Activated CD4-positive, alpha-beta T cell treated with anti-CD3 and anti-CD28 coated beads, Interleukin-2, amount 50 U/mL, for 1 hour (primary cell): ENCODE data around the gene EIF4G3.
"Not testable (repeated sequence)": the region's sequence is repeated elsewhere in the genome, so short reads cannot be mapped to it uniquely, and the experiment has no call there.

ENCODE experiments used
- DNase-seq: peaks from one replicate; pipeline ENCODE4 v3.0.0-alpha.2; 2020

The EIF4G3 gene

DNA sequence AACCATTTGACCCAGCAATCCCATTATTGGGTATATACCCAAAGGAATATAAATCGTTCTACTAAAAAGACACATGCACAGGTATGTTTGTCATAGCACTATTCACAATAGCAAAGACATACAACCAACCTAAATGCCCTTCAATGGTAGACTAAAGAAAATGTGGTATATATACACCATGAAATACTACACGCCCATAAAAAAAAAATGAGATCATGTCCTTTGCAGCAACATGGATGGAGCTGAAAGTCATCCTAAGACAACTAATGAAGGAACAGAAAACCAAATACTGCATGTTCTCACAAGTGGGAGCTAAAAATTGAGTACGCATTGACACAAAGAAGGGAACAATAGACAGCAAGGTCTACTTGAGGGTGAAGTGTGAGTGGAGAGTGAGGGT is 72.0 kb downstream of the EIF4G3 start:
- no peak for DNase-seq

DNA sequence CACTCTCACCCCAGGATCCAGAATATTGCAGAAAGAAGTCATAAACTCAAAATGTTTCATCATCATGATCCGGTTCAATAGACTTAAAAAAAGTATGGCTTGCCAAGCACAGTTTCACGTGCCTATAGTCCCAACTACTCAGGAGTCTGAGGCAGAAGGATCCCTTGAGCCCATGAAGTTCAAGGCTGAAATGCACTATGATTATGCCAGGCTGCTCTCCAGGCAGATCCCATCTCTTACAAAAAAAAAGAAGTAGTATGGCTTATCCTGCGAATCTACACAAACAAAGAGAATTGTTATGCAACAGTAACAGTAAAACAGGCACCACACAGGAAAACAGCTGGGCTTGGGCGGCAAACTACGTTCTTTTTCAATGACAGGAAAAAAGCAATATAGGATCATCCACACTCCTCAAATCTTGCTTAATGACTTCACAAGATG is 76.2 kb downstream of the EIF4G3 start:
- DNase-seq = no peak

DNA sequence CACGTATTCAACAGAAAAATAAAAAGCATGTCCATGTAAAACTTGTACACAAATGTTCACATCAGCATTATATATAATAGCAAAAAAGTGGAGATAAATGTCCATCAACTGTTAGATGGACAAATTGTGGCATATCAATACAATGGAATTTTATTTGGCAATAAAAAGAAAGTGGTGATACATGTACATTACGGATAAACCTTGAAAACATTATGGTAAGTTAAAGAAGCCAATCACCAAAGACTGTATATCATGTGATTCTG is 76.9 kb downstream of the EIF4G3 start:
- no peak for DNase-seq

DNA sequence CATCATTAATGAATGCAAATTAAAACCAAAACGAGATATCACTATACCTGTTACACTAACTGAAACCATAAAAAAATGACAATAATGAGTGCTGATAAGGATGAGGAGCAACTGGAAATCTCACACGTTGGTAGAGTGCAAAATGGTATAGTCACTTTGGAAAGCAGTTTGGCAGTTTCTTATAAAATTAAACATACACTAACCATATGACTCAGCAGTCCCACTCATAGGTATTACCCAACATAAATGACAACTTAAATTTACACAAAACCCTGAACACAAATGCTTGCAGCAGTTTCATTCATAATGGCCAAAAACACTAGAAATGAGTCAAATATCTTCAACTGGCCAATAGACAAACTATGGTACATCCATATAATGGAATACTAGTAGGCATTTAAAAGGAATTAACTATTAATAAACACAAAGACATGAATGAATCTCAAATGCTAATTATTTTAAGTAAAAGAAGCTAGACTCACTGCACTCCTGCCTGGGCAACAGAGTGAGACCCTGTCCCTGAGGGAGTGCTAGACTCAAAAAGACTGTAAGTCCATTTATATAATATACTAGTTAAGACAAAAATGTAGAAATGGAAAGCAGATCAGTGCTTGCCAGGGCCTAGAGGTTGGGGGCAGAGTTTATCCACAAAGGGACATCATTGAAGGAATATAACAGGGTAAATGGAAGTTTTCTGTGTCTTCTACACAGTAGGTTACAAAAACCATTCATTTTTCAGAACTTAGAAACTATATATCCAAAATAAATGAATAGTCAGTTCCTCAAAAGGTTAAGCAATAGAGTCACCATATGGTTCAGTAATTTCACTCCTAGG is 77.4 kb downstream of the EIF4G3 start:
- no peak for DNase-seq

DNA sequence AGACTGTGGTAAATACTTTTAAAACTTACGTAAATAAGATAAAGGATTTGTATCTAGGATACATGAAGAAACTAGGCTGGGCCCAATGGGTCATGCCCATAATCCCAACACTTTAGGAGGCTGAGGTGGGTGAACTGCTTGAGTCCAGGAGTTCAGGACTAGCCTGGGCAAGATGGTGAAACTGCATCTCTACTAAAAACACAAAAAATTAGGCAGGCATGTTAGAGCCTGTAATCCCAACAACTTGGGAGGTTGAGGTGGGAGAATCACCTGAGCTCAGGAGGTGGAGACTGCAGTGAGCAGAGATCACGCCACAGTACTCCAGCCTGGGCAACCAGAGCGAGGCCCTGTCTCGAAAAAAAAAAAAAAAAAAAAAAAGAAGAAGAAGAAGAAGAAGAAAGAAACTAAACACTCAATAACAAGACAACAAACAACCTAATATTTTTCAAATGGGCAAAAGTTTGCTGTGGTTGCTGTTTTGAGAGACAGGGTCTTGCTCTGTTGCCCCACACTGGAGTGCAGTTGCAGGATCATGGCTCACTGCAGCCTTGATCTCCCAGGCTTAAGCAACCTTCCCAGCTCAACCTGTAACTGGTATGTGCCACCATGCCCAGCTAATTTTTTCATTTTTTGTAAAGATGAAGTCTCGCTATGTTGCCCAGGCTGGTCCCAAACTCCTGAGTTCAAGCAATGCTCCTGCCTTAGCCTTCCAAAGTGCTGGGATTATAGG is 78.3 kb downstream of the EIF4G3 start:
- no peak for DNase-seq

DNA sequence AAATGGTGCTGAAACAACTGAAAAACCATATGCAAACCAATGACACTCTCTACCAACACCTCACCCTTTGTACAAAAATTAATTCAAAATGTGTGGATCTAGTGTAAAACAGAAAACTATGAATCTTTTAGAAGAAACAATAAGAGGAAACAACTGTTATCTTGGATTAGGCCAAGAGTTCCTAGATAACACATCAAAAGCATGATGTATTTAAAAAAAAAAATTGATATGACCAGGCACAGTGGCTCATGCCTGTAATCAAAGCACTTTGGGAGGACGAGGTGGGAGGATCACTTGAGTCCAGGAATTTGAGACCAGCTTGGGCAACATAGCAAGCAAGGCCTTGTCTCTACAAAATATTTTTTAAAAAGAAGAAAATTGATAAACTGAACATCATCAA is 79.0 kb downstream of the EIF4G3 start:
- DNase-seq = no peak

DNA sequence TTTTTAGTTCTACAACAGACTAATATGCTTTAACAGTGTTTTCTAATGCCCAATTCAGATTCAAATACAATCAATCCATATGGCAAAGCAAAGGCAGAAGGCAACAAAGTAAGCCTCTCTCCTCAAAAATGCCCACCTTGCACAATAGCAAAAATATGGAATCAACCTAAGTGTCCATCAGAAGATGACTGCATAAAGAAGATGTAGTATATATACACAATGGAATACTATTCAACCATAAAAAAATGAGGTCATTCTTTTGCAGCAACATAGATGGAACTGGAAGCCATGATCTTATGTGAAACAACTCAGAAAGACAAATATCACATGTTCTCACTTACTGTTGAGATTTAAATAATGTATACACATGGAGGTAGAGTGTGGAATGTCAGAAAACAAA is 80.7 kb downstream of the EIF4G3 start:
- DNase-seq = no peak

DNA sequence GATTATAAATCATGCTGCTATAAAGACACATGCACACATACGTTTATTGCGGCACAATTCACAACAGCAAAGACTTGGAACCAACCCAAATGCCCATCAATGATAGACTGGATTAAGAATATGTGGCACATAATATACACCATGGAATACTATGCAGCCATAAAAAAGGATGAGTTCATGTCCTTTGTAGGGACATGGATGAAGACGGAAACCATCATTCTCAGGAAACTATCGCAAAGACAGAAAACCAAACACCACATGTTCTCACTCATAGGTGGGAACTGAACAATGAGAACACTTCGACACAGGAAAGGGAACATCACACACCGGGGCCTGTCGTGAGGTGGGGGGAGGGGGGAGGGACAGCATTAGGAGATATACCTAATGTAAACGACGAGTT is 82.4 kb downstream of the EIF4G3 start:
- not testable (repeated sequence) for DNase-seq

DNA sequence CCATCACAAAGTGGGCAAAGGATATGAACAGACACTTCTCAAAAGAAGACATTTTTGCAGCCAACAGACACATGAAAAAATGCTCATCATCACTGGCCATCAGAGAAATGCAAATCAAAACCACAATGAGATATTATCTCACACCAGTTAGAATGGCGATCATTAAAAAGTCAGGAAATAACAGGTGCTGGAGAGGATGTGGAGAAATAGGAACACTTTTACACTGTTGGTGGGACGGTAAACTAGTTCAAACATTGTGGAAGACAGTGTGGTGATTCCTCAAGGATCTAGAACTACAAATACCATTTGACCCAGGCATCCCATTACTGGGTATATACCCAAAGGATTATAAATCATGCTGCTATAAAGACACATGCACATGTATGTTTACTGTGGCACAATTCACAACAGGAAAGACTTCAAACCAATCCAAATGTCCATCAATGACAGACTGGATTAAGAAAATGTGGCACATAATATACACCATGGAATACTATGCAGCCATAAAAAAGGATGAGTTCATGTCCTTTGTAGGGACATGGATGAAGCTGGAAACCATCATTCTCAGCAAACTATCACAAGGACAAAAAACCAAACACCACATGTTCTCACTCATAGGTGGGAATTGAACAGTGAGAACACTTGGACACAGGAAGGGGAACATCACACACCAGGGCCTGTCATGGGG is 83.3 kb downstream of the EIF4G3 start:
- DNase-seq = not testable (repeated sequence)

DNA sequence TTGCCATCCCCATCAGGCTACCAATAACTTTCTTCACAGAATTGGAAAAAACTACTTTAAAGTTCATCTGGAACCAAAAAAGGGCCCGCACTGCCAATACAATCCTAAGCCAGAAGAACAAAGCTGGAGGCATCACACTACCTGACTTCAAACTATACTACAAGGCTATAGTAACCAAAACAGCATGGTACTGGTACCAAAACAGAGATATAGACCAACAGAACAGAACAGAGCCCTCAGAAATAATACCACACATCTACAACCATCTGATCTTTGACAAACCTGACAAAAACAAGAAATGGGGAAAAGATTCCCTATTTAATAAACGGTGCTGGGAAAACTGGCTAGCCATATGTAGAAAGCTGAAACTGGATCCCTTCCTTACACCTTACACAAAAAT is 84.2 kb downstream of the EIF4G3 start:
- not testable (repeated sequence) for DNase-seq

DNA sequence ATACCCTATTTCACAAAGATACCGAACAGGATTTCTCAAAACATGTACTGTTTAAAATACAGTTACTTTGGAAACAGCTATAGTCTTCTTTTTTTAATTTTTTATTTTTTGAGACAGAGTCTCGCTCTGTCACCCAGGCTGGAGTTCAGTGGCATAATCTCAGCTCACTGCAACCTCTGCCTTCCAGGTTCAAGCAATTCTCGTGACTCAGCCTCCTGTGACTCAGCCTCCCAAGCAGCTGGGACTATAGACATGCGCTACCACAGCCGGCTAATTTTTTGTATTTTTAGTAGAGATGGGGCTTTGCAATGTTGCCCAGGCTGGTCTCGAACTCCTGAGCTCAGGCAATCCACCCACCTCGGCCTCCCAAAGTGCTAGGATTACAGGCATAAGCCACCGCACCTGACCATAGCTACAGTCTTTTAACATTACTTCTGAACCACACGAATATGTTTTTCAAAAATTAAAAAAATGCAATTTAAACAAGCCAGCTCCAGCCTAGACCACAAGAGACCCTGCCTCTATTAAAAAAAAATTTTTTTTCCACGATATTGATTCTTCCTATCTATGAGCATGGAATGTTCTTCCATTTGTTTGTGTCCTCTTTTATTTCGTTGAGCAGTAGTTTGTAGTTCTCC is 85.5 kb downstream of the EIF4G3 start:
- not testable (repeated sequence) for DNase-seq

DNA sequence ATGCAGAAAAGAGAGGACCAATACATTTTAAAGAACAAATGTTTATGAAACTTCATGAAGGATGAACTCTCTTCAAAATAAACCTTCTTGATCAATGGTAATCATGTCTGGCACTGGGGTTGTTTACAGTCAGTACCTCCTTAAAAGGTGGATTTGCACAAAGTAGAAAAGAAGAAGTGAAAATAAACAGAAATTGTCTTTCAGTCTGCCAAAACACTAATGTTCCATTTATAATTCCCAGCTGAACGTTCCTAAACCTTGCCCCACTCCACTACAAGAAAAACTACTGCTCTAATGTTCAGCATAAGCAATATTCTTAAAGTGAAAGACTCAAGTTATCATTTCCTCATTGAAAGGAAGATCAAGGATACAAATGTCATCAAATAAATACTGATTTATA is 86.2 kb downstream of the EIF4G3 start:
- DNase-seq = no peak

DNA sequence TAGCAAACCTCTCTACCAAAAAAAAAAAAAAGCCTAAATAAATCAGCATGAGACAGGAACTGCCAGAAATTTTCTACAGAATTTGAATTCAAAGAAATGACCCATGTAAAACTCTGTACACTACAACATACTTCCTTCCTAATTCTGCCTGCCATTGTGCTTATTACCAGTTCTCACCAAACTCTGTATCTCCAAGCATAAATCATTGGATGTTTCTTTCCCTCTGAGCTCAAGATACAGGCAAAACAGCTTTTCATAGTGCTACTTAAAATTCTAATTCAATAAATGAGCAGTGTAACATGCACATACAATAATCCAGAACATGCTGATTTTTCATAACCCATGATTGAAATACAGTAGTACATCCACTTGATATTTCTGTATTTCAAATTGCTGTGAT is 87.0 kb downstream of the EIF4G3 start:
- DNase-seq = no peak

DNA sequence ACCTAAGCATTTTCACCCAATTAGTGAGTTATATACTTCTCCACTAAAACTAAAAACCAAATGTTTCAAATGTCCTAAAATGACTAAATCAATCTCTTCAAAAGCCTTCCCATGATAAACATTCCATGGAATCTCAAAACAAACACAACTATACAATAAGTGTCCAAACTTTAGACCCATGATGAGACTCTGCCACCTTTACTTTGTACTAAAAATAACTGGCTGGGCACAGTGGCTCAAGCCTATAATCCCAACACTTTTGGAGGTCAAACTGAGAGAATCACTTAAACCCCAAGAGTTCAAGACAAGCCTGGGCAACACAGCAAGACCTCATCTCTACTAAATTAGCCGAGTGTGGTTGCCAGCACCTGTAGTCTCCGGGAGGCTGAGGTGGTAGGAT is 87.4 kb downstream of the EIF4G3 start:
- DNase-seq = no peak

DNA sequence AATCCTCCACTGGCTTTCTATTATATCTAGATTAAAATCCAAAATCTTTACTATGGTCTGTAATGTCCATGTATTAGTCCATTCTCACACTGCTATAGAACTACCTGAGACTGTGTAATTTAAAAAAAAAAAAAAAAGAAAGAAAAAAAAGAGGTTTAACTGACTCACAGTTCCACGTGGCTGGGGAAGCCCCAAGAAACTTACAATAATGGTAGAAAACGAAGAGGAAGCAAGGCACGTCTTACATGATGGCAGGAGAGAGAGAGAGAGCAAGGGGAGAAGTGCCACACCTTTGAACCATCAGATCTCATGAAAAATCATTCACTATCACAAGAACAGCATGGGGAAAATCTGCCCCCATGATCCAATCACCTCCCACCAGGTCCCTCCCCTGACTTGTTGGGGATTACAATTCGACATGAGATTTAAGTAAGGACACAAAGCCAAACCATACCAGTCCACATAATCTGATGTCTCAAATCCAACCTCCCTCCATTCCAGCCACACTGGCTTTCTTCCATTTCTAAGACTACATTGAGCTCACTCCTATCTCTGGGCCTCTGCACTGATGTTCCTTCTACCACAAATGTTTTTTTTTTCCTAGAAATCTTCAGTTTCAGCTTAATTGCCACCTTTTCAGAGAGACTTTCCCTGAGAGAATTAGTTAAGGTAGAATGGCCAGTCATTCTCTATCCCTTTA is 92.4 kb downstream of the EIF4G3 start:
- DNase-seq = no peak

DNA sequence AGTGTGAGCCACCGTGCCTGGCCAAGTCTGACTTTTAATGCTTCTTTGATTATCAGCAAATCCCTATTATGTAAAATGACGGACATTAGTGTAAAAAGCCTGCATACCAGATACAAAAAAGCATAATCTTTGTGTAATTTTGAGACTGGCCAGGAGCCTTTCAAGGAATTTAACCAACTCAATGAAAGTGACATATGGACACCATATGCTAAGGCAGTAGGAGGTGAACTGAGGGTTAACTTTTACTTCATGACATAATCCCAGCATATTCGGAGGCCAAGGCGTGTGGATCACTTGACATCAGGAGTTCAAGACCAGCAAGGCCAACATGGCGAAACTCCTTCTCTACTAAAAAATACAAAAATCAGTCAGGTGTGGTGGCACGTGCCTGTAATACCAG is 94.6 kb downstream of the EIF4G3 start:
- no peak for DNase-seq

DNA sequence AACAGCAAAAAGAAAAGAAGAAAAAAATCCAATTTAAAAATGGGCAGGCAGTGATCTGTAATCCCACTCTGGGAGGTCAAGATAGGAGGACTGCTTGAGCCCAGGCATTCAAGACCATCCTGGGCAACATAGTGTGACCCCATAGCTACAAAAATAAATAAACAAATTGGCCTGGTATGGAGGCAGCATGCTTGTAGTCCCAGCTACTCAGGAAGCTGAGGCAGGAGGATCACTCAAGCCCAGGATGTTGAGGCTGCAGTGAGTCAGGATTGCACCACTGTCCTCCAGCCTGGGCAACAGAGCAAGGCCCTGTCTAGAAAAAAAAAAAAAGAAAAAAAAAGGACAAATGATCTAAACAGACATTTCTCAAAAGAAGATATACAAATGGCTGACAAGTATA is 99.6 kb downstream of the EIF4G3 start:
- no peak for DNase-seq

DNA sequence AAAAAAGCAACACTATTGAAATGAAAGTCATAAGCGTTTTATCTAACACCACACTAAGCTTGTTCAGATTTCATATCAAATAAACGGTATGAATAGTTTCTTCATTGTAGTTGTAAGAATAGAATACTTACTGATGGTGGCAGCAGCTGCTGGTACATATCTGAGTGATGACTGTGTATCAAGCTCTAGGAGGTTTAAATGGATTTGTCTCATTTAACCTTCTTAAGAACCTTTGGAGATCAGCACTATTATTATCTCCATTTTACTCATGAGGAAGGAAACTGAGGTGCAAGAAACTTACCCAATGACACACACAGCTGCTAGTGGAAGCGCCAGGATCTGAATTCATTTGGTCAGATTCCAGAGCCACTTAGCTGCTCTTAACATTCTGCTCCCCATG is 104.0 kb downstream of the EIF4G3 start:
- DNase-seq = no peak

DNA sequence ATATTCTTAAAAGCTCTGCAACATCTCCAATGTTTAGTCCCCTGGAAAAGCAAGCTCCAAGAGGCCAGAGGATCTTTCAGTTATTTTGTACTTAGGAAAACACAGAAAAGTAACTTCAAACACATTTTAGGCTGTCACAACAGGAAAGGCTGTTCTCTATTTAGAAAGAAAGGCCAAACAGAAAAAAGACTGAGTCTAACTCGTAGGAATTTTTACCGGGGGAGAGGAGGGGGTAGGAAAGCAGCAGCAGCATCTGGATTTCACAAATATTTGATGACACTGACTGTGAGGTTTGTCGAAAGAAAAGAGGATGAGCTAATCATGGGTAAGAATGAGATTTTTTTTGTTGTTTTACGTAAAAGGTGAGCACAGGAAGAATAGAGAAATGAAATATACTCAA is 107.1 kb downstream of the EIF4G3 start:
- no peak for DNase-seq

DNA sequence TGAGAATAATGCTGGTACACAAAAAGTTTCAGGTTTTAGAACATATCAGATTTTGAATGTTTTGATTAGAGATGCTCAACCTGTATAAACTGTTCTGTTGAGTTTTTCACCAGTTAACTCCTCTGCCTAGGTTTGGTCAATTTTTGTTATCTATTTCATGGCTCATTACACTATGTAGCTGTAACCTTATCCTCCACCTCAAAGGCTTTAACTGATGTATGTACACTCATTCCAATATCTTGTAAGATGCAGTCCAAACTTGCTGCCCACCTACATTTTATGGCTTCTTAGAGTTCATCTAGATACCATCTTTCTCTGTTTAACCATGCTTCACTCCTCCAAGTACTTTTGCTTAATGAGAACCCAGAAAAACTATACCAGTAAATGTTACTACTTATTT is 107.8 kb downstream of the EIF4G3 start:
- DNase-seq = no peak

DNA sequence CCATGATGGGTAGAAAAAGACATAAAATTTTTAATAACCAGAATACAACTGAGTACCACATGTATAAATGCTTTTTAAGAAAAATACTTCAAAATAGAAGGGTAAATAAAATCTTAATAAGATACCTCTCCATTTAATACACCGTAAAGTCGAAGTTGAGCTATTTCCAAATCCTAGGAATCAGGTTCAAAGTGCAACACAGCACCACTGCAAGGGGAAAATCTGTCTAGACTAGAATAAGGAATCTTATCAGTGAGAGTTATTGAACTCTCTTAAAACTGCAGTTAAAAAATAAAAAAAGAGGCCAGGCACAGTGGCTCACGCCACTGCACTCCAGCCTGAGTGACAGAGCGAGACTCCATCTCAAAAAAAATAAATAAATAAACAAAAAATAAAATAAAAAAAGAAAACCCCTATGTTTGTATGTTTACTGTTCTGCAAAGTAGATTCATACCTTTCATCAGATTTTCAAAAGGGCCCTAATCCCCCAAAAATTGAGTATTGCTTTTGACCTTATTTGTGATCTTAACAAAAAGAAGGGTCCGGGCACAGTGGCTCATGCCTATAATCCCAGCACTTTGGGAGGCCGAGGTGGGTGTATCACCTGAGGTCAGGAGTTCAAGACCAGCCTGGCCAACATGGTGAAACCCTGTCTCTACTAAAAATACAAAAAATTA is 109.0 kb downstream of the EIF4G3 start:
- no peak for DNase-seq

DNA sequence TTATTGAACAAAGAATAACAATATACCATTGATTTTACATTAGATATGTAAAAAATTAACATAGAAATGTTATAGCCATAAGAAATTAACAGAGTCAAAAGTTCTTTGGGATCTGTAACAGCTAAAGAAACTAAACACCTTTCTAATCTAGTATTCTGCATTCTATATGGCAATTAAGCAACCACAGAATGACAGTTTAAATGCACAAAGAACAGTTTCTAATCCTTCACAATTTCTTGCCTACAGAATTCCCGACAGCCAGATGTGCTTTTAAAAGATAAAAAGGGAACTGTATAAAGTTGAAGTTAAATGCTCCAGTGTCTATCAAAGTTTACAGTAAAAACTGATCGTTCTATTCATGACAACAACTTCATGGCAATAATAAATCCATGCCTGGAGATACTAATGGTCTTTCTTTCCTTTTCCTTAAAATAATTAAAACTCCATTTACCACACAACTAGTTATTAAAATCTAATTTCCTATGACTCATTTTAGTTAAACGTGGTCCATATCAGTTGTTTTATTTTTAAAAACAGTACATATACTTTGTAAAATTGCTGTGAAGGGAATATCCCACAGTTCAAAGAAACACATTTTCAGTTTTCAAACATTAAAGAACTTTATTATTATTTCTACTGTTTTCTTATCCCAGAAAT is 110.2 kb downstream of the EIF4G3 start:
- DNase-seq = no peak
